Amygdala (tissue), 56 donors: ENCODE measurements around the gene STK10.
"Not testable (repeated sequence)": the region's sequence is repeated elsewhere in the genome, so short reads cannot be mapped to it uniquely, and the experiment has no call there.

Source experiments
- DNase-seq, 56 donors: peaks; one replicate each; lab custom pipeline; 2025; lab: John Stamatoyannopoulos, UW

The STK10 gene

DNA sequence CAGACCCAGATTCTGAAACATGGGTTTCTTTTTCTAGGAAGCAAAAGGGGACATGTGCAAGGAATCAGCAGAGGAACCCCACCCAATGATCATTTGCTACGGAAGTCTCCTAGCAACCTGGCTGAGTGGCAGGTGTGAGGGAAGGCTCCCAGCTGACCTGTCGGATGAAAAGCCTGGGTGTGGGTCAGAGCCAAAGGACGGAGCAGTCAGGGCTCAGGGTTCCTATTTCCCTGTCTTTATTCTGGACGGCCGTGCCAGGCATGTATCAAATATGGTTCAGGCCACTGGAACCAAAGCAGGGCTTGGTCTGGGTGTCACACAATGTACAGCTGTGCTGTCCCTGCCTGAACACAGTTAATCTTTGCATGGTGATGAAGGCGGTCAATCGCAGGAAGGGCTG, 20.1 kb downstream of the STK10 start:
- DNase-seq = no peak

DNA sequence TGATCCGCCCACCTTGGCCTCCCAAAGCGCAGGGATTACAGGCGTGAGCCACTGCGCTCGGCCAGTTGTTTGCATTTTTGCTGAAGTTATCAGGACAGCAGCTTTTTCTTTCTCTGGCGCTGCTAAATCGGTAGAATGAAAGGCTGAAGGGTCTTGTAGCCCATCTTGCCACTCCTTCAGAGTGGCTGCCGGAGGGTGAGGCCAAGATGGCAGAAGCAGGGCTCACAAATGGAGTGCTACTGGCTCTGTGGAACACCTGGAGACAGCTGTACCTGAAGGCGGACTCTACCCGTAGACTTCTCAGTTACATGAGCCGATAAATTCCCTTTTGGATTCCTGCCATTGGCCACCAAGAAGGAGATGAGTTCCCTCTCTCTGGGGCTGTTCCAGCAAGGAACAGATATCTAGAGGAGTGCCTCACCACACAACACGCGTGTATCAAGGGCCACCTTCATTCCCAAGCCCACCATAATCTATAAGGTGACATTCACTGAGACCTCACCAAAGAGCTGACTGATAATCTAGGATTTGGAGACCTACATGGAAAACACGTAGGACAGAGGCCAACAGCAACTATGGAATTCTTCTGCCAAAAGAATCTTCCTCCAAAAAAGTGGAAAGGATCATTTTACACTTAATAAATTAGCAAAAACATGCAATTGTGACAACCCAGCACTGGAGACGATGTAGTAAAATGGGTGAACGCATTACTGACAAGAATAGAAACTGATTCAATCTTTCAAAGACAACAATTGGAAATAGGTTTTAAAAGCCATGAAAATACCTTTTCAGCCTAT, 21.8 kb downstream of the STK10 start:
- DNase-seq = no peak

DNA sequence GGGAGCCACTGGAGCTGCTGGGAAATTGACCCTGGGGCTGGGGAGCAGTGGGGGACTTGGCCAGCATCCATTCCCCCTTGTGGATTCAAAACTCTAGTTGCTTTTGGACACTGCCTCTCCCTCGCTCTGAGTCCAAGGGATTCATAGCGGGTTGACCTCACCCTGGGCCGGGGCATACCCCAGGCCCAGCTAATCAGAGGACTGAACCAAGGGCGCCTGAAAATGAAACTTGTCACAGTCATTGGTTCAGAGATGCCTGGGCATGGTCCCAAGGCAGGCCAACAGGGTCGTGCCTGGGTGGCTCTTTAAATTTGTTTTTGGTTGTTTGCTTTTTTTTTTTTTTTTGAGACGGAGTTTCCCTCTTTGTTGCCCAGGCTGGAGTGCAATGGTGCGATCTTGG, 22.6 kb downstream of the STK10 start:
- DNase-seq = no peak

- peak in 39 of 56 donors; percentile 14 to 74 (median 51) for DNase-seq
Observed at GRCh38 chr5:172164769-172165212, 23.2 kb downstream of the STK10 start.

DNA sequence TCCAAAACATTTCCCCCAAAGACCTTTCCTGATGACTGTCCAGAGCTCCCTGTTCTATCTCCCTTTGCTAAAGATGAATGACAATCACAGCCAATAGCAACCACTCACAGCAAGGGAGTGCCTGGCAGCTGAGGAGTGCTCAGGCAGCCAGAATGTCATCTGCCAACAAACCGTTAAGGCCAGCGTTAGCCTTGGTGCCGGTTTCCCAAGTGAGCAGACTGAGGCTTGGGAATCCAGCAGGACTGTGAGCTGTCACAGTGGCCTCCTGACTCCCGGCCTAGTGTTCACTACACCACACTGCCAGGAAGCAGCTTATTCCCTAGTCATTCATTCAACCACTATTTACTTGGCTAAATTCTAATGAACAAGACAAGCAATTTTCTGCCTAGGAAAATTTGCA, 24.7 kb downstream of the STK10 start:
- peak in 29 of 56 donors; percentile 20 to 78 (median 42) for DNase-seq

- no peak for DNase-seq
Observed at GRCh38 chr5:172162987-172163343, 25.1 kb downstream of the STK10 start.

DNA sequence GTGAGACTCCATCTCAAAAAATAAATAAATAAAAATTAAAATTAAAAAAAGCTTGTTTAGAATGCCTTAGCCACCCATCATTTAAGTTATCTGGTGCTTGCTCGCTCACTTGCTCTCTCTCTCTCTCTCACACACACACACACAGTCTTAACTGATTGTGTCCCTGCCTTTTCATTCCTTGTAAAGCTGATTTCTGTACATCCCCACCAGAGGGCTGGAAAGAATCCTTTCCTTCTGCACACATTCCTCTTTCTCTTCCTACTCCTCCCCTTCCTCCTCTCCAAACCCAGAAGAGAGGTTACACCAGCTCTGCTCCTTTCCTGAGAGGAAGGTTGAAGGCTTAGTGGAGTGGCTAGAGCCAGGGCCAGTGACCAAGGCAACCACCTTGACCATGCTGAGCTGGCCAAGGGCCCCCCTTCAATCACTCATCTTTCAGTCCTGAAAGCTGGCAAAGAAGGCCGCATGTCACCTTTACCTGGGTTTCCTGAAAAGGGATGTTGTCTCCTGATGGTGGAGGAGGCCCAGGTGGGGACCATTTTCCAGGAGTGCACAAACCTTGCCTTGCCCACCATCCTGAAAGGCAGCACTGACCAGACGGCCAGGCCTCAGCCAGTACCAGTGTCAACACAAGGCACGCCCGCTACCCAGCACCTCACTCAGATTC, 25.6 kb downstream of the STK10 start:
- DNase-seq = no peak

DNA sequence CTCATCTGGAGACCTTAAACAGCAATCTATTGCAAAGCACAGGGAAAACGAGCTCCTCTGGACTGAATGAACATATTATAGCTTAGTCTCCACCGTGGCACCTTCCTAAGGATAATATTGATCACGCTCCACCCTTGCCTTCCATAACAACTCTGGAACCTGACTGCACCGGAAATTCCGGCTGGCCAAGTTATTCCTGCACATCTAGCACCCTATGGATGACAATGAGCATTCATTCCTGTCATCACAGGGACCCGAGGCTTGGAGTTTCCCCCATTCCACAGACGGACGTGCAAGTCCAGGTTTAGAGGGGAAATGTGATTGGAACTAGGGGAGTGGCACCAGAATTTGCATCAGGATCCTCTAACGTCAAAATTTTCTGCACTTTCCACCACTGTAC, 27.5 kb downstream of the STK10 start:
- DNase-seq = no peak

DNA sequence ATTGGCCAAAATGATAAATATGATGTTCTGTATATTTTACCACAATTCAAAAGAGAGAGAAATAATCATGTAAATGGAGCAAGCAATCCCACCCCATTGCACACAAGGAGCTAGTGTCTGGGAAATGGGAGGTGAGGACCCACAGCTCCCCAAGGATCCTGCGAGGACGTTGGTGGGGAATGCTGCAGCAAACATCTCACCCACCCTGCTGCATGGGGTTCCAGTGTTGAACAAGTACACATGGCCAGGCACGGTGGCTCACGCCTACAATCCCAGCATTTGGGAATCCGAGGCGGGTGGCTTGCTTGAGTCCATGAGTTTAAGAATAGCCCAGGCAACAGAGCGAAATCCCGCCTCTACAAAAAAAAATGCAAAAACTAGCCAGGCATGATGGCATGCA, 29.0 kb downstream of the STK10 start:
- no peak for DNase-seq

GRCh38 chr5:172156541-172156994, 31.5 kb downstream of the STK10 start:
- DNase-seq = no peak

DNA sequence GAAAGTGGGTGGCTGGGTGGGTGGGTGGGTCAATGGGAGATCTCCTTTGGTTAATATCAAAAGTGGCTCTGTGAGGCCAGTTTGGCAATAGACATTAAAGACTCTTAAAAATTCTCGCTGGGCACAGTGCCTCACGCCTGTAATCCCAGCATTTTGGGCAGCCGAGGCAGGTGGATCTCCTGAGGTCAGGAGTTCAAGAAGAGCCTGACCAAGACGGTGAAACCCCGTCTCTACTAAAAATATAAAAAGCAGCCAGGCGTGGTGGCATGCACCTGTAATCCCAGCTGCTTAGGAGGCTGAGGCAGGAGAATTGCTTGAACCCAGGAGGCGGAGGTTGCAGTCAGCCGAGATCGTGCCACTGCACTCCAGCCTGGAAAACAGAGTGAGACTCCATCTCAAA, 32.9 kb downstream of the STK10 start:
- not testable (repeated sequence) for DNase-seq

- no peak for DNase-seq
Observed at GRCh38 chr5:172153695-172154094, 34.3 kb downstream of the STK10 start.

GRCh38 chr5:172151661-172152210, 36.3 kb downstream of the STK10 start:
- DNase-seq = no peak

DNA sequence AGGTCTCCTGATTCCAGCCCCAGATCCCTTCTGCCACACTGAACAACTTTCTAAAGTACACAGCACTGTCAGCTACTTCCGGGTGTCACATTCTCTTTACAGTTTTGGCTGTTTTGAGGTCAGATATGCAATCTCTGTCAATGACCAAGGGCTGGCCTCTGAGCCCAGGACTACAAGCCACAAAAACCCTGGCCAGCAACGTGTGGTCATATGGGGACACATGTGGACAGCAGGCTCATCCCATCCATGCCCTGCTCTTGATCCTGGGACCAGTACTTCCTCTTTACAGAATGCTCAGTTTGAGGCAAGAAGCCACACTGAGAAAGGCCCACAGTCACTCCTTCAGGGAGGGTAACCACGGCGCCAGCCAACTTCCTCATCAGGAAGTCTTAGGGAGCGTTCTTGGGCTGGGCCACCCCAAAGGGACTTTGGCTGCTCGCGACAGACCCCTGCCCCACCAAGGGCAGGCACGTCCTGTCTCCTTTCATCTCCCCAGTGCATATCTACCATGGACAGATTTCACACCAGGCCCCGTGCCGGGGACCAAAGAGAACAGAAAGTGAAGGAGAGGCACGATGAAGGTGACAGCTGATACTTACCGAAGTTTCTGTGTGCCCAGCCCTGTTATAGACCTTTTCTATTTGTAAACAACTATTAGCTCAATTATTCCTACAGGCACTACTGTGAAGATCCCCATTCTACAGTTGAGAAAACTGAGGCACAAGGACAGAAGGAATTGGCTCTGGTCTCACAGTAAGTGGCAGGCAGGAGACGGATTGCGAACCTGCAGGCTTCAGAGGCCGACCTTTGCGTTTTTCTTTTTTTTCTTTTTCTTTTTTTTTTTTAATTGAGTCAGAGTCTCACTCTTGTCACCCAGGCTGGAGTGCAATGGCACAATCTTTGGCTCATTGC, 37.3 kb downstream of the STK10 start:
- peak in 12 of 56 donors; percentile 10 to 61 (median 28) for DNase-seq

DNA sequence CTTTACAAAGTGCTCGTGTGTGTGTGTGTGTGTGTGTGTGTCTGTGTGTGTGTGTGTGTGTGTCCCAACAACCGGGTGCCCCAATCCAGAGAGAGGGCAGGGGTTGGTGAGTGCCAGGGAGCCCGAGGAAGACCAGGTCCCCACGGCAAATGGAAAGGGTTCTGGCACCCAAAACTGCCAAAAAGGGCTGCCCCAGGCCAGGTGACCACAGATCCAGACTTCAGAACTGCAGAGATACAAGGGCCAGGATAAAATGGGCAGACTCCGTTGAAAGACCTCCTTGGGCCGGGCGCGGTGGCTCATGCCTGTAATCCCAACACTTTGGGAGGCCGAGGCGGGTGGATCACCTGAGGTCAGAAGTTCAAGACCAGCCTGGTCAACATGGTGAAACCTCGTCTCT, 38.5 kb downstream of the STK10 start:
- not testable (repeated sequence) for DNase-seq

DNA sequence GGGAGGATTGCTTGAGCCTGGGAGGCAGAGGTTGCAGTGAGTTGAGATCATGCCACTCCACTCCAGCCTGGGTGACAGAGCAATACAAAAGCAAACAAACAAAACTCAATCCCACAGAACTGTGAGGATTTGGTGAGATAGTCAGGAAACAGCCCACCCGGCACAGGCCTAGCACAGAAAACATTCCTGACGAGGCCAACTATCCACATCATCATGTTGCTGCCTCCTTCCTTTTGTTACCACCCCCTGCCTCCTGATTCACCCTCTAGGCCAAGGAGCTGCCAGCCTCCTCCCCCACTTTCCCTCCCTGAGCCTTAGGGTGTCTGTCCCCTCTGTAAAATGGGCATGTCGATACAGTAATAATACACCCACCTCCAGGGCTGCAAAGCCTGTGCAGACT, 39.0 kb downstream of the STK10 start:
- no peak for DNase-seq

- DNase-seq = no peak
Observed at GRCh38 chr5:172148381-172148780, 39.6 kb downstream of the STK10 start.

DNA sequence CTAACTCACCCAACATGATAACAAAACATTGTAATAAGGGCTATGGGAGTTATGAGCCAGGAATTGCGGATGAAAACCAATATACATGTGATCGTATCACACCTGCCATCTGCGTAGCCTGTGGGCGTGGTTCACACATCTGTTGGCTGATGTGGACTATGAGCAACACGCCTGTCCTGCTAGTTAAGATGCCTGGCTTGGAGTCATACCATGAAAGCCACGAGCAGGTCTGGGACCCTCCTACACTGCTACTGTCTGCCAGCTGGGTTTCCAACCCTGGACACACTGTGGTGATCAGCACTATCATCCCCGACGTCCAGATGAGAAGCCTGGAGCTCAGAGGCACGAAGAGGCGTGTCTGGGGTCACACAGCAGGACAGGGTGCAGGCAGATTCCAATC, 40.2 kb downstream of the STK10 start:
- DNase-seq = no peak

DNA sequence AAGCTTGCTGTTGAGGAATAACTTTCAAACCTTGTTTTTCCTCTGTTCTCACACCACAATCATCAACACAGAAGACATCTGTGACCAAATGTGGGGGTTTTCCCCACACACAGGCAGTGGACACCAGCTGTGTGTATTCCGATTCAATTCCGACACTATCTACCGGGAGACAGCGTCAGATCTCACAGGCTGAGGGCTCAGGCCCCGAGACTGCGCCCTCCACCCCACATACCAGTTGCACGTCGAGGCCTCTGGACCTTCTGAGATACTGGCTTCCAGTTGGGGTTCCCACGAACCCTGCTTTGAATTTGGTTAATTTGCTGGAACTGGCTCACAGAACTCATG, 41.3 kb downstream of the STK10 start:
- DNase-seq = no peak

GRCh38 chr5:172145870-172146747, 41.9 kb downstream of the STK10 start:
- DNase-seq = peak in 1 of 56 donors; percentile 40
